Measurements from ENCODE around the gene SINHCAF.
"Not testable (repeated sequence)": the region's sequence is repeated elsewhere in the genome, so short reads cannot be mapped to it uniquely, and the experiment has no call there.

SINHCAF gene

GRCh38 chr12:31306866-31307265 lies 19.1 kb downstream of the SINHCAF start:
- no peak for DNase-seq

- no peak for DNase-seq
Measured at GRCh38 chr12:31303466-31303865, 22.5 kb downstream of the SINHCAF start.

GRCh38 chr12:31301311-31301710 lies 24.6 kb downstream of the SINHCAF start:
- no peak for DNase-seq

DNA sequence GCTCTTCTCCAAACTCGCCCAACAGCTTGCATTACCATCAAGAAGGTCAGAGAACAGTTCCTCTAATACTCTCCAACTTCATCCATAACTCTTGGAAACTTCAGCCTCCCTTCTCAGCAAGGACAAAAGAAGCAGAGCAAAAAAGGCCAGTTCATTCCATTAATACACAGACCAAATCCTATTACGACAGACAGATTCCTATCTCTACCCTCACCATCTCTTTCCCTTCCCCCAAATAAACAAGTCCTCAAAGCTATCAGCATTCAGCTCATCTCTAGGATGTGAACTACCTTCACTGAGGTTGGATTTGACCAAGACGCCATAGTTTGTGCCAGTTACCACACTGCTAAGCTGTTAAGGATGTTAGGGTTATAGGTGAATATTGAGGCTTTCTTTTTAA lies 25.2 kb downstream of the SINHCAF start:
- DNase-seq: no peak

GRCh38 chr12:31300341-31300740 lies 25.6 kb downstream of the SINHCAF start:
- no peak for DNase-seq

- no peak for DNase-seq
Measured at GRCh38 chr12:31298922-31299321, 27.0 kb downstream of the SINHCAF start.

DNA sequence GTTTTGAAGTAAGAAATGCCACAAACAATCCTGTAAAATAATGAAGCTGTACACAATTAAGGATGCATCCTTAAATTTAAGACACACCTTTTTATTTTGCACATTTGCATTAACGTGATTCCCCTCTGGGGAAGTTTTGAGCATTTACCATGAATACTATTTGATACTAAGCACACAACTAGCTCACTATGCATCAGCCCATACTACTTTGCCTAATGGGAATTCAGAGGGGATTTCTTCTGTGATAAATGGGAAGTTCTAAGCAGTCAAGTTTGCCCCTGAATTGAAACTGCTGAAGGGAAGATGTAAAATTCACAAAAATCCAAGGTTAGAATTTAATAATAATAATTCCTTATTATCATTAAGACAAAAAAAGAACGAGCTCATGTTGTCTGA lies 27.4 kb downstream of the SINHCAF start:
- DNase-seq: no peak

DNA sequence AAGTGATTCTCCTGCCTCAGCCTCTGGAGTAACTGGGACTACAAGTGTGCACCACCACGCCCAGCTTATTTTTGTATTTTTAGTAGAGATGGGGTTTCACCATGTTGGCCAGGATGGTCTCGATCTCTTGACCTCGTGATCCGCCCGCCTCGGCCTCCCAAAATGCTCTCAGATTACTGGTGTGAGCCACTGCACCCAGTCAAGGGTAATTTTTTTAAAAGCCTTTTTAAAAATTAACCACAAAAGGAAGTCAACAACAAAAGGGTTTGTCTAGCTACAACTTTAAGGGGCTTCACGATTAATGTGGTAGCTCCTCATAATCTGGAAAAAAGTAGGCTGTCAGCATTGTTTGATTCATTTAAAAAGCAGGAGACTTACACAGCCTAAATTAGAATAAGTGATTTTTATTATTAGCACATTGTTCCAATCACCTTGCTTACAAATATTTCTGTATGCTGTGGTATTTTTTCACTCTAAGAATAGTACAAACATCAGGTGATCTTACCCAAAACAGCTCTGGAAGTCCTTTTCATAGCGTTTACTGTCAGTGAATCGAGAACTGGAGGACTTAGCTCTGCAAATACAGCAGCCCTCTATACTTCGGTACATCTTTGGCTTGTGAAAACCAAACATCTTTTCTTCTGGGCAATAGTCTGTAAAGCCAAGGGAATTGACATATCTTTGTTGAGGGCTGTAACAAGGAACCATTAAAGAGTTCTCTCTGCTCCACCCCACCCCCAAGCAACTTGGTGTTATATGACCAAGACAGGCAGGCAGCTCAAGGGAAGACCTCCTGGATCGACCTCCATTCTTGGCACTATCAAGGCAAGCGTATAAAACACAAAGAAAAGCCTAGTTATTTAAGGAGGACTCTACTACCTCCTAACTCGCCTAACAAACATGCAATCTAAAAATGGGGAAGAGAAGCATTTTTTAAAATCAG lies 28.1 kb downstream of the SINHCAF start:
- DNase-seq: no peak

DNA sequence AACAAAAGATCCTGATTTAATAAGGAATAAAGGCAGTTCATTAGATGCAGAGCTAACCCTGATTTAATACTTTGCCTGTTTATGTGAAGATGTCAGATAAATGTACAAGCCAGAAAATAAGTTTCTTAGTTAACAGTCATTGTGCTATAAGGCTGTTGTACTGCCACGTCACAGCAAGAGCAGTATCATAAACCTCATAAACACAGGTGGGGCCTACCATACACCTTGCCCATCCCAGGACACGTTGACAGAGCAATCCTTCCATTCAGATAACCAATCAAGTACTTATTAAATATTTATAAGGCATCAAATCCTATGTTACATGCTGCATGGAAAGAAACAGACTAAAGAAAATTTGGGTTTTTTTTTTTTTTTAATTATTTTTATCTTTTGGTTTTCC lies 36.5 kb downstream of the SINHCAF start:
- no peak for DNase-seq

GRCh38 chr12:31288381-31288780 lies 37.6 kb downstream of the SINHCAF start:
- DNase-seq: no peak

DNA sequence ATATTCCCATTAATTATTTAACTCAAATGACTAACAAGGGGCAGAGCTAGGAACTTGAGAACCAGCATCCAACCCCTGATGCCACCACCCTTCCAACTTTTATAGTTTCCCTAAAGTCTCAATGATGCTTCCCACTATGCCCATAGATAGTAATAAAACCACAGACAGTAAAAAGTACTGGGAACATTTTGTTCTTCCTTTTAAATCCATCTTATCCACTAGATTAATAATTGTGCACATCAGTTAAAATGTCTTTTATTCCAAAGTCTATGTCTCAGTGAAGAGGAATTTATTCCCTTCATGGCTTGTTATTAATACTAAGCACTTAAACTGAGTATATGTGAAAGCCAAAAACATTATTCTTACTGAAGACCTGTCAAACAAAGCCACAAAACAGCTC lies 45.8 kb downstream of the SINHCAF start:
- DNase-seq: no peak

GRCh38 chr12:31279390-31279924 lies 46.5 kb downstream of the SINHCAF start:
- DNase-seq: no peak

GRCh38 chr12:31278832-31279231 lies 47.1 kb downstream of the SINHCAF start:
- DNase-seq: no peak

- DNase-seq: no peak
Measured at GRCh38 chr12:31278424-31278823, 47.5 kb downstream of the SINHCAF start.

DNA sequence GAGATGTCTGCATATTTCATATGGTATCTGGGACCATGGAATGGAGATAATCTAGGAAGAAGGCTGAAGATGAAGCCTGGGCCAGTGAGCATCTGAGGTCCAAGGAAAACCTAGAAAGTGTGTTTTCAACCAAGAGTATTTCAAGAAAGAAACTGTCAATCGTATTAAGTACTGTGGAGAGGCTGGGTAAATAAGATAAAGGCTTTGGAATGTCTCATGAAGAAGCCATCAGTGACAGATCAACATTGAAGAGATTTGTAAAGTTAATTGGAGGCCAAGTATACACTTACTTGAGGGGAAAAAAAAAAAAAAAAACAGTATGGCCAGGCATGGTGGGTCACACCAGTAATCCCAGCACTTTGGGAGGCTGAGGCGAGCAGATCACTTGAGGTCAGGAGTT lies 48.9 kb downstream of the SINHCAF start:
- DNase-seq: no peak

- no peak for DNase-seq
Measured at GRCh38 chr12:31275491-31275890, 50.5 kb downstream of the SINHCAF start.

GRCh38 chr12:31274520-31275300 lies 51.2 kb downstream of the SINHCAF start:
- DNase-seq: no peak

DNA sequence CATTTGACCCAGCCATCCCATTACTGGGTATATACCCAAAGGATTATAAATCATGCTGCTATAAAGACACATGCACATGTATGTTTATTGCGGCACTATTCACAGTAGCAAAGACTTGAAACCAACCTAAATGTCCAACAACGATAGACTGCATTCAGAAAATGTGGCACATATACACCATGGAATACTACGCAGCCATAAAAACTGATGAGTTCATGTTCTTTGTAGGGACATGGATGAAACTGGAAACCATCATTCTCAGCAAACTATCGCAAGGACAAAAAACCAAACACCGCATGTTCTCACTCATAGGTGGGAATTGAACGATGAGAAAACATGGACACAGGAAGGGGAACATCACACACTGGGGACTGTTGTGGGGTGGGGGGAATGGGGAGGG lies 52.2 kb downstream of the SINHCAF start:
- DNase-seq: not testable (repeated sequence)

- no peak for DNase-seq
Measured at GRCh38 chr12:31272607-31273225, 53.2 kb downstream of the SINHCAF start.

DNA sequence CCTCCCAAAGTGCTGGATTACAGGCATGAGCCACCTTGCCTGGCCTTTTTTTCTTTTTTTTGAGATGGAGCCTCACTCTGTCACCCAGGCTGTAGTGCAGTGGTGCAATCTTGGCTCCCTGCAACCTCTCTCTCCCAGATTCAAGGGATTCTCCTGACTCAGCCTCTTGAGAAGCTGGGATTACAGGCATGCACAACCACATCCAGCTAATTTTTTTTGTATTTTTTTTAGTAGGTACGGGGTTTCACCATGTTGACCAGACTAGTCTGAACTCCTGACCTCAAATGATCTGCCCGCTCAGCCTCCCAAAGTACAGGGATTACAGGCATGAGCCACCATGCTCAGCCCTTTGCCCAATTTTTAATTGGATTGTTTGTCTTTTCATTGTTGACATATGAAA lies 58.0 kb downstream of the SINHCAF start:
- DNase-seq: no peak

- no peak for DNase-seq
Measured at GRCh38 chr12:31265722-31266121, 60.2 kb downstream of the SINHCAF start.

DNA sequence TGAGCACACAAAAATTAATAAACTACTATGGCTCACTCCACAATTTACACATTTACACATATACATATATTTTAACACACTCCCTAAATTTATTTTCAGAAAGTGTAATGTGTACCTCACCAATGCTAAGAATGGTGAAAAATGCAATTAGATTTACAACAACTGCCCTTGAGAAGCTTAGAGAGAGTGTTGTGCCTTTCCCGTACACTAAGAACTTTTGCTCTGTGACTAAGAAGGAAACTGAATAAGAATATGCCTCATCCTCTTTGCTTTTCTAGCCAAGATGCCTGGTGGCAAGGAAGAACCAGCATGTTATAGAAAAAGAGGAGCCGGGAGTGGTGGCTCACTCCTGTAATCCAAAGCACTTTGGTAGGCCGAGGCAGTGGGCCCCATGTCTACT lies 62.3 kb downstream of the SINHCAF start:
- no peak for DNase-seq

GRCh38 chr12:31261744-31262143 lies 64.2 kb downstream of the SINHCAF start:
- no peak for DNase-seq

Measured in CD4-positive, alpha-beta T cell treated with Interleukin-12 subunit alpha and Interleukin-12 subunit beta, for 1 hour (primary cell).